Erythroblast (primary cell): ENCODE data around the gene NBPF3.
"Not testable (repeated sequence)": the region's sequence is repeated elsewhere in the genome, so short reads cannot be mapped to it uniquely, and the experiment has no call there.

Experiments
- GATA1 ChIP-seq: IDR thresholded peaks from 2 replicates; pipeline ENCODE4 v1.6.1; 2011; ENCODE audit warnings: low read depth, mild to moderate bottlenecking, control low read depth, low read length, moderate library complexity
- POLR2A ChIP-seq: IDR thresholded peaks from 2 replicates; pipeline ENCODE4 v1.6.1; 2011; ENCODE audit warnings: mild to moderate bottlenecking, low read length

- TF ChIP-seq POLR2A, GATA1: not testable (repeated sequence)
Measured at GRCh38 chr1:21519486-21520070, 79.6 kb downstream of the NBPF3 start.
